Cardiac ventricle fibroblast (primary cell): ENCODE data around the gene CRK. TPM values are rescaled to one million over a fixed set of nuclear protein-coding genes. Genes with fewer than 3 reads are reported as not detected.

ENCODE experiments used
- total RNA-seq: library from RNA; depleted of rRNA; stranded (reverse); fragments of >200 nt; gene quantifications from 2 replicates; pipeline ENCODE4 v1.2.3, GENCODE V29; 2015

The CRK gene
- 55.0 and 56.6 TPM in 2 replicates for total RNA-seq

GRCh38 chr17:1455797-1456599, at the start of gene CRK:
Gene CRK, minus strand, starts transcription at chr17:1456232. Its CDS starts 115 bp downstream, at chr17:1456117.

GRCh38 chr17:1492249-1493206, 36.5 kb upstream of the CRK start, which contains the start of gene MYO1C:
Gene MYO1C, minus strand, starts transcription at chr17:1492686. Its CDS starts 199 bp downstream, at chr17:1492487.

DNA sequence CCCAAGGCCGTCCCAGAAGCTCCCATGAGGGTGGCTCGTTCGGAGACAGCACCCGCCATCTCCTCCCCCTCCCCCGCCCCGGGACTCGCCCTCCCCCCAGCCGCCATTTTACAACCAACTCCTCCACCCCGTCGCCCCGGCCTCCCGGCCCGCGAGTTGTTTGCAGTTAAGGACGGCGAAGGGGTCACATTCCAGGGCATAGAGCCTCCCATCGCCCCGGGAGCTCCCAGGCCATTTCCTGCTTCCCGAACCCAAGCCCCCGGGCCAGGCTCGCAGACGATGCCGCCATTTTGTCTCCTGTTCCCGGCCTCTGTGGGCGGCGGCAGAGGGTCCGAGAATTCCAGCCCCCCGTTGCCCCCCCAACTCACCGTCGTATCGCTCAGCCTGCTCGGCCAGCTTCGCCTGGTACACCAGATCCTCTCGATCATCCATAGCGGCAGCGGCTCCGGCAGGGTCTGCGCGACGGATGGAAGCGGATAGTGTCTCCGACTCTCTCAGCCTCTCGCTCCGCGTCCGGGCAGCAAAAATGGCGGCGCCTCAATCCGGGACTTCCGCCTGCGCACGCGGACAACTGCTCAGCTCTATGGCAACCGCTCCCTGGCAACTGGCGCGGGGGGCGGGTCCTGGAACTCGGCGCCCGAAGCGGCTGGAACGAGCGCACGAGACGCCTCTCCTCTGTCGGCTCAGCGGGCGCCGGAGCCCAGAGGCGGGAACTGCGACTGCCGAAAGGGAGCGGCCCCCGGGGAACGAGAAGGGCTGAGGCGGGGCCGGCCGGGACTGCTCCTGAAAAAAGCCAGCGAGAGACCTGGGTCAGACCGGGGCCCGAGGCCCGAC, 56.1 kb downstream of the CRK start, which contains the start of gene YWHAE:
YWHAE (minus strand) TSS at position 544 of the 834 bp plus-strand sequence; CDS start at position 432, 112 bp downstream.

Other genes with a start within 250 kb of the CRK start
- gene BHLHA9, start 185.8 kb downstream of the CRK start, total RNA-seq: not detected in 2 replicates
- gene TRARG1, start 176.6 kb downstream of the CRK start, total RNA-seq: 0.12 TPM in 1 of 2 replicates, not detected in the other
- gene YWHAE, start 56.0 kb downstream of the CRK start, total RNA-seq: 421 and 599 TPM in 2 replicates
- gene MYO1C, start 36.5 kb upstream of the CRK start, total RNA-seq: 84.9 and 88.5 TPM in 2 replicates
- 27.1 and 36.2 TPM in 2 replicates for gene INPP5K, start 60.4 kb upstream of the CRK start, total RNA-seq
- gene PITPNA, start 106.6 kb upstream of the CRK start, total RNA-seq: 20.6 and 21.9 TPM in 2 replicates
- 8.5 and 13.5 TPM in 2 replicates for gene SLC43A2, start 172.6 kb upstream of the CRK start, total RNA-seq
- 4.2 and 7.6 TPM in 2 replicates for gene SCARF1, start 189.5 kb upstream of the CRK start, total RNA-seq
- 14.4 and 21.2 TPM in 2 replicates for gene RILP, start 193.6 kb upstream of the CRK start, total RNA-seq
- 99.4 and 109 TPM in 2 replicates for gene PRPF8, start 228.6 kb upstream of the CRK start, total RNA-seq